ENCODE measurements around the gene RPN1.
A peak's percentile ranks its signal among the peaks of the same experiment; 100 is the strongest.
"Not testable (repeated sequence)": the region's sequence is repeated elsewhere in the genome, so short reads cannot be mapped to it uniquely, and the experiment has no call there.

Gene RPN1

GRCh38 chr3:128592864-128593263, 57.8 kb downstream of the RPN1 start:
- no peak for DNase-seq (ENCODE audit: low read depth in 1 of 2, low spot score in 1 of 2)
- in situ Hi-C loops (cut with HindIII; ENCODE audit: low pct_unique_long_range_greater_than_20kb, low sequenced_read_pairs), result no loop called here
- no peak for TF ChIP-seq JUND (IDR thresholded peaks at IDR 0.05; ENCODE audit: low read depth)

- in situ Hi-C loops (cut with HindIII; ENCODE audit: low pct_unique_long_range_greater_than_20kb, low sequenced_read_pairs), result no loop called here
- TF ChIP-seq JUND (IDR thresholded peaks at IDR 0.05; ENCODE audit: low read depth), result no peak
- DNase-seq (ENCODE audit: low read depth in 1 of 2, low spot score in 1 of 2), result no peak
Measured at GRCh38 chr3:128591738-128592426, 58.7 kb downstream of the RPN1 start.

GRCh38 chr3:128590948-128591347, 59.7 kb downstream of the RPN1 start:
- no peak for TF ChIP-seq JUND (IDR thresholded peaks at IDR 0.05; ENCODE audit: low read depth)
- peak in 1 of 2 experiments; percentile 13 for DNase-seq (ENCODE audit: low read depth in 1 of 2, low spot score in 1 of 2)
- in situ Hi-C loops (cut with HindIII; ENCODE audit: low pct_unique_long_range_greater_than_20kb, low sequenced_read_pairs), result no loop called here

GRCh38 chr3:128589985-128590384, 60.6 kb downstream of the RPN1 start:
- DNase-seq (ENCODE audit: low read depth in 1 of 2, low spot score in 1 of 2); in situ Hi-C loops (cut with HindIII; ENCODE audit: low pct_unique_long_range_greater_than_20kb, low sequenced_read_pairs): not testable (repeated sequence)

- TF ChIP-seq JUND (IDR thresholded peaks at IDR 0.05; ENCODE audit: low read depth), result no peak
- no peak for DNase-seq (ENCODE audit: low read depth in 1 of 2, low spot score in 1 of 2)
- in situ Hi-C loops (cut with HindIII; ENCODE audit: low pct_unique_long_range_greater_than_20kb, low sequenced_read_pairs), result no loop called here
Measured at GRCh38 chr3:128588147-128588546, 62.5 kb downstream of the RPN1 start.

- no peak for TF ChIP-seq JUND (IDR thresholded peaks at IDR 0.05; ENCODE audit: low read depth)
- in situ Hi-C loops (cut with HindIII; ENCODE audit: low pct_unique_long_range_greater_than_20kb, low sequenced_read_pairs), result no loop called here
Measured at GRCh38 chr3:128587391-128587790, 63.2 kb downstream of the RPN1 start.

GRCh38 chr3:128586932-128587331, 63.7 kb downstream of the RPN1 start:
- DNase-seq (ENCODE audit: low read depth in 1 of 2, low spot score in 1 of 2); in situ Hi-C loops (cut with HindIII; ENCODE audit: low pct_unique_long_range_greater_than_20kb, low sequenced_read_pairs): not testable (repeated sequence)

More at GRCh38 chr3:128587391-128587790, 63.2 kb downstream of the RPN1 start:
- DNase-seq (ENCODE audit: low read depth in 1 of 2, low spot score in 1 of 2), result no peak

GRCh38 chr3:128586391-128586790, 64.2 kb downstream of the RPN1 start:
- DNase-seq (ENCODE audit: low read depth in 1 of 2, low spot score in 1 of 2); in situ Hi-C loops (cut with HindIII; ENCODE audit: low pct_unique_long_range_greater_than_20kb, low sequenced_read_pairs): not testable (repeated sequence)

GRCh38 chr3:128585974-128586373, 64.6 kb downstream of the RPN1 start:
- in situ Hi-C loops (cut with HindIII; ENCODE audit: low pct_unique_long_range_greater_than_20kb, low sequenced_read_pairs), result no loop called here
- TF ChIP-seq JUND (IDR thresholded peaks at IDR 0.05; ENCODE audit: low read depth), result no peak
- DNase-seq (ENCODE audit: low read depth in 1 of 2, low spot score in 1 of 2), result no peak

GRCh38 chr3:128585189-128585588, 65.4 kb downstream of the RPN1 start:
- TF ChIP-seq JUND (IDR thresholded peaks at IDR 0.05; ENCODE audit: low read depth), result no peak
- no peak for DNase-seq (ENCODE audit: low read depth in 1 of 2, low spot score in 1 of 2)
- in situ Hi-C loops (cut with HindIII; ENCODE audit: low pct_unique_long_range_greater_than_20kb, low sequenced_read_pairs), result no loop called here

- DNase-seq (ENCODE audit: low read depth in 1 of 2, low spot score in 1 of 2), result peak; percentile 83 to 90
- no peak for TF ChIP-seq JUND (IDR thresholded peaks at IDR 0.05; ENCODE audit: low read depth)
- in situ Hi-C loops (cut with HindIII; ENCODE audit: low pct_unique_long_range_greater_than_20kb, low sequenced_read_pairs), result no loop called here
Measured at GRCh38 chr3:128584412-128585020, 66.1 kb downstream of the RPN1 start.

GRCh38 chr3:128581566-128581965, 69.1 kb downstream of the RPN1 start:
- DNase-seq (ENCODE audit: low read depth in 1 of 2, low spot score in 1 of 2), result no peak
- in situ Hi-C loops (cut with HindIII; ENCODE audit: low pct_unique_long_range_greater_than_20kb, low sequenced_read_pairs), result no loop called here
- no peak for TF ChIP-seq JUND (IDR thresholded peaks at IDR 0.05; ENCODE audit: low read depth)

- in situ Hi-C loops (cut with HindIII; ENCODE audit: low pct_unique_long_range_greater_than_20kb, low sequenced_read_pairs), result no loop called here
- no peak for DNase-seq (ENCODE audit: low read depth in 1 of 2, low spot score in 1 of 2)
- TF ChIP-seq JUND (IDR thresholded peaks at IDR 0.05; ENCODE audit: low read depth), result no peak
Measured at GRCh38 chr3:128579927-128580326, 70.7 kb downstream of the RPN1 start.

- in situ Hi-C loops (cut with HindIII; ENCODE audit: low pct_unique_long_range_greater_than_20kb, low sequenced_read_pairs), result no loop called here
- no peak for TF ChIP-seq JUND (IDR thresholded peaks at IDR 0.05; ENCODE audit: low read depth)
- DNase-seq (ENCODE audit: low read depth in 1 of 2, low spot score in 1 of 2), result no peak
Measured at GRCh38 chr3:128578346-128578745, 72.3 kb downstream of the RPN1 start.

Data from T47D (cell line).